Activated CD8-positive, alpha-beta memory T cell treated with anti-CD3 and anti-CD28 coated beads, Interleukin-2, amount 50 U/mL, for 4 hours (primary cell): ENCODE measurements around the gene SERPINA12.
"Not testable (repeated sequence)": the region's sequence is repeated elsewhere in the genome, so short reads cannot be mapped to it uniquely, and the experiment has no call there.

Source experiments
- DNase-seq: peaks from one replicate; pipeline ENCODE4 v3.0.0-alpha.2; 2020

The SERPINA12 gene

DNA sequence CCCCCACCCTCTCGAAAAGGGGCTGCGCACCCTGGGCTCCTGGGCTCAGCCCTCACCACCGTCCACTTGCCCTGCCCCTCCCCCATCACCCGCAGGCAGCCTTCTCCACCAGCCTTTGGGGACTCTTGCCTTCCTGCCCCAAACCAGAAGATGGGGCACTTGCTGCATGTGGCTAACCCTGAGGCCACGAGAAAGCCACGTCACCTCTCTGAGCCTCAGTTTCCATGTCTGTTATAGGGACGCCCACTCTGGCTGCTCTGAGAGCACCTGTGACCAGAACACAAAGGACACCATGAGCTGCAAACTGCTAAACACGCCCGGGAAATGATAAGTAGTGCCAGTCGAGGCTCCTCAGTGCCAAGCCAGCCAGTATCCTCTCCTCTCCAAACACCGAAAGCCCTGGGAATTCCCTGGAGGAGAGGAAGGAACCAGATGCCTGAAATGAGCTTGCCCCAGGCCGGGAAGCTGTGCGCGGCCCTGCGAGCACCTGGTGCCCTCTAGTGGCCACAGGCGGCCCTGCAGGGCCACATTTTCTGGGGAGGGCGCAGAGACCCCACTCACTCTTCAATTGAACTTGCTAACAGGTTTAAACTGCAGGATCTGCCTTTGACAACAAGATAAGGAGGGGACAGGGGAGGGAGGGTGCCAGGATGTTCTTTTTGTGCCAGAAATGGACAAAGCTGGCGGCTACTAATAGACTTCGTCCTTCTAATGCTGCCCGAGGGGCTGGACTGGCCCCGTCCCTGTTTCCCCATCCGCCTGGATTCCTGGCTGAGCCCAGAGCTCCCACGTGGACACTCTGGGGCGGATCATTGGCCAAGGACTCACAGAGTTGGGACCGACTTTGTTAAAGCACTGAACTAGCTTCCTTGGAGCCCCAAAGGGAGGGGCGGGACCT lies 23.1 kb downstream of the SERPINA12 start:
- DNase-seq: peak; percentile 32

DNA sequence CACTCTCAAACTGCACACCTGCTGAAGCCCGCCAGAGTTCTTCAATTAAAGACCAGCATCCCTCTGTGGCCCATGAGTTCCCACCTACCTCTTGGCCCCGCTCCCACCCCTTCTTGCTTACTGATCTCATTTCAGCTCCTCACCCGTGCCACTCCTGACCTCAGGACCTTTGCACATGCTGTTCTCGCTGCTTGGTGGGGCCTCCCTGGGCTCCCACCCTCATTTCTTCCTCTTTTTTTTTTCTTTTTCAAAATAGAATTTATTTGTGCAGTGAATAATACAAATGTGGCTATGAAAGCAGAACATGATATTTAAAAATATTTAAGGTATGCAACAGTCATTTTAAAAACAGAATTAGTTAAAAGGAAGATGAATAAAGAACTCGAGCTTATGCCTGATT lies 24.8 kb downstream of the SERPINA12 start:
- no peak for DNase-seq

DNA sequence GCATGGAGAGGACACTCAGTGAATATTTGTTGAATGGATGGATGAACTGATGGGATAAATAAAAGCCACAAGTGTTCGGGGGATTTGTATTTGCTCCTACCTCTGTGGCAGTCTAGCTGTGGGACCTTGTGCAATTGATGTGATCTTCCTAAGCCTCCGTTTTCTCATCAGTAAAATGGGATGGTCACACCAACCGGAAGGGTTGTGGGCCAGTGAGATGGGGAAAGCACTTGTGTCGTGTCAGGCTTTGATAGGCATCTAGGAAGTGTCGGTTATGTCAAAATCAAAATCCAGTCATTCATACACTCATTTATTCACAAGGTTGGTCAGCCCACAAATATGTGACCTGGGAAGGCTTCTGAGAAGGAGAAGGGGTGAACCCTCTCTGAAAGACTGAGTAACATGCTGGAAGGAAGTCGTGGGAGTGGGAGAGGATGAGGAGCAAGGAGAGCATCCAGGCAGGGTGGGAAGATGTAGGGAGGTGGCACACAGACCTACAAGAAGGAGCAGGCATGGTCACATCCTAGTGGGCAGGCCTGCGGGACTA lies 25.5 kb downstream of the SERPINA12 start:
- DNase-seq: no peak

DNA sequence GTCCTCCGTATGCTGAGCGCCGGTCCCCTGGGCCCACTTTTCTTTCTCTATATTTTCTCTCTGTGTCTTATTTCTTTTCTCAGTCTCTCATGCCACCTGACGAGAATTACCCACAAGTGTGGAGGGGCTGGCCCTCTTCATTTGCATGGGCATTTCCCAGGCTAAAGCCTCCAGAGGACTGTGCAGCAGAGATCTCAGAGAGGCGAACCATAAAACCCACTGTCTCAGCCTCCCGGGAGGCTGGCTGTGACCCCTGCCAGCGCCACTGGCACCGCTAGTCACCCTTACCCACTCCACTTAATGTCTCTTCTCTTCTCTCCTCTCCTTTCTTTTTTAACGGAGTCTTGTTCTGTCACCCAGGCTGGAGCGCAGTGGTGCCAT lies 26.2 kb downstream of the SERPINA12 start:
- DNase-seq: no peak

DNA sequence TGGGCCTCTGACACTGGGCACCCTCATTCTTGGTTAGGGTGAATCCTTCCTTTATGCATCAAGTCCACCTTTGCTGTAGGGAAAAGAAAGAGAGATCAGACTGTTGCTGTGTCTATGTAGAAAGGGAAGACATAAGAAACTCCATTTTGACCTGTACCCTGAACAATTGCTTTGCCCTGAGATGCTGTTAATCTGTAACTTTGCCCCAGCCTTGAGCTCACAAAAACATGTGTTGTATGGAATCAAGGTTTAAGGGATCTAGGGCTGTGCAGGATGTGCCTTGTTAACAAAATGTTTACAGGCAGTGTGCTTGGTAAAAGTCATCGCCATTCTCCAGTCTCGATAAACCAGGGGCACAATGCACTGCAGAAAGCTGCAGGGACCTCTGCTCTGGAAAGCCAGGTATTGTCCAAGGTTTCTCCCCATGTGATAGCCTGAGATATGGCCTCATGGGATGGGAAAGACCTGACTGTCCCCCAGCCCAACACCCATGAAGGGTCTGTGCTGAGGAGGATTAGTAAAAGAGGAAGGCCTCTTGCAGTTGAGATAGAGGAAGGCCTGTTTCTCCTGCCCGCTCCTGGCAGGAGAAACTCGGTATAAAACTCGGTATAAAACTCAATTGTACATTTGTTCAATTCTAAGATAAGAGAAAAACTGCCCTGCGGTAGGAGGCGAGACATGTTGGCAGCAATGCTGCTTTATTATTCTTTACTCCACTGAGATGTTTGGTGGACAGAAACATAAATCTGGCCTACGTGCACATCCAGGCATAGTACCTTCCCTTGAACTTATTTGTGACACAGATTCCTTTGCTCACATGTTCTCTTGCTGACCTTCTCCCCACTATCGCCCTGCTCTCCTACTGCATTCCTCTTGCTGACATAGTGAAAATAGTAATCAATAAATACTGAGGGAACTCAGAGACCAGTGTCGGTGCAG lies 26.9 kb downstream of the SERPINA12 start:
- not testable (repeated sequence) for DNase-seq

DNA sequence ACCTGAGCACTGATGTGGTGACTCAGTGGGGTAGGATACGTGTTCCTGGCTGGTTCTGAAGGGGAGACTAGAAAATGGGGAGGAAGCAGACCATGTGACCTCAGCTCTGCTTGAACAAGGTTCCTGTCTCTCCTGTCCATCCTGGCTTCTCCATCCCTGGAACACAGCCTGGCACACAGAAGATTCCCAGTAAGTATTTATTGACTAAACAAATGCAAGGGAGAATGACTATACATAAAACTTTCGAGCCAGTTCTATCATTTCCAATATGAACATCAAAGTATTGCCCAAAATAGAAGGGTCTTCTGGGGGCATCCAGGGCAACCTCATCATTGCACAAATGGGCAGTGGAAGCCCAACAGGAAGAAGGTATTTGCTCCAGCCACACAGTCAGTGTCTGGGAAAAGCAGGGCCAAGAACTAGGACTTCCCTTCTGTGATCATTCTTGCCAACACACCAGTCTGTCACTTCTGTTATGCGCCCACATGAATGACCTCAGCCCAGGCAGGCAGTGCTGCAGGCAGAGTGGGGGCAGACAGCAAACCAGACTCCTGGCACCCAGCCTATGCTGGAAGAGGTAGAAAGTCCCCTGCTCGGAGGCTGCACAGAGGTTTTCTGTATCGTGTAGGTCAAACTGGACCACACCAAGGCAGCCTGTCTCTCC lies 27.7 kb downstream of the SERPINA12 start:
- DNase-seq: no peak

DNA sequence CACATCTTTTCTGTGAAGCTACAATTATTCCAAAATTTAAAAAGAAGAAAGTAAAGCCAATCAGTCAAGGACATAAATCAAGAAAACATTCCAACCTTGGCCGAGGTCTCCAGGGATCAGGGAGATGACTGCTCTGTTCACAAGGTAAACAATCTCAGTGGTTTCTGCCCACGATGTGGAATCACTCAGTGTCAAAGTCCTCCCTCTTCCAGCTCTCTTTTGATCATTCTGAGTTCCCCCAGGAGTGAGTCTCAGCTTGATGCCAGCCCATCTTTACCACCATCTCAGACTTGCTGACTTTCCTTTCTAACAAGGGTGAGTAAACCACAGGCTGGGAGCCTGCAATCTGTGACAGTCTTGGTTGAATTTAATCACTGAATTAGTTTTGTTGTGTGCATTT lies 28.5 kb downstream of the SERPINA12 start:
- no peak for DNase-seq

DNA sequence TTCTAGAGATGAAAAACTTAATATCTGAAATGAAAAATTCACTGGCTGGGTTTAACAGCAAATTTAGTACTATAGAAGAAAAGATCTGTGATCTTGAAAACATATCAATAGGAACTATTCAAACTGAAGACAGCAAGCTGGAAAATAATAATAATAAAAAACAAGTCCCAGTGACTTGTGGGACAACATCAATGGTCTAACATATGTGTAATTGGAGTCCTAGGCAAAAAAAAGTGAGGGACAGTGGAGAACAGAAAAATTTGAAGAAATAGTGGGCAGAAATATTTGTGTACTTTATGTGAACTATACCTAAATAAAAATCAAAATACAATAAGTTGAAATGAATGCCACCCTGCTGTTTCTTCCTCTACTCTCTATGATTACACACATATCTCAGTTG lies 30.8 kb downstream of the SERPINA12 start:
- no peak for DNase-seq

DNA sequence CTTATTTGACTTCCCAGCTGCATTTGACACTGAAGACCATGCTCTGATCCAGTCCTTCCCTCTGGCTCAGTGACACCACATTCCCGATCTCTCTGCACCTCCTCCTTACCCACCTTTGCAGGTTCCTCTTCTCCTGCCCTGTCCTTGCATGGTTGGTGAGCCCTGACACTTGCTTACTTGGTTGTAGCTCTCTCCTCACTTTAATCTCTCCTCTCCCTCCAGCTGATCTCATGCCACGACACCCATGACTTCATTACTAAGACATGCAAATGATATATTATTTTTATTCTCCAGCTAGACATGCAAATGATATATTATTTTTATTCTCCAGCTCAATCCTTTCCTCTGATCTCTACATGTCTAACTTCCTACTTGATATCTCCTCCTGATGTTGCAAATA lies 33.2 kb downstream of the SERPINA12 start, which contains the start of gene SERPINA9:
Gene SERPINA9, minus strand, starts transcription at position 175 of the 400 bp plus-strand sequence. CDS start 6,357 bp downstream, outside the sequence.
- DNase-seq: no peak

DNA sequence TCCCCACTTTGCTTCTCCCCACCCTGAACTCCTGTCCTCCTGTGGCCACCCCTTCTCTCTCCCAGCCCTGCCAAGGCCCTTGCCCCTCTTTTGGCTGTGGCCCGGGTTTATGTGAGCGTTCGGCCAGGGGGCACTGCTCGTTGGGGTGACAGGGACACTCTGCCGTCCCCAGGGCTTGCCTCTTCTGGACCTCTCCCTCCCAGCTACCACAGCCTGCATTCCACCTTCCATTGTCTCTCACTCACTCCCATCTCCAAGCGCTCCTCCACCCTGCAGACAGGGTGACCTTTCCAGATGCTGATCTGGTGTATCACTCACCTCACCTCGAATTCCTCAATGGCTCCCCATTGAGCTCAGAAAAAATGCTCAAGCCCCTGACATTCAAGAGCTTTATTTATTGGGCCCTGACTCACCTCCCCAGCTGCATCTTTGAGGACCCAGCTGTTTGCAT lies 34.7 kb downstream of the SERPINA12 start:
- DNase-seq: no peak

DNA sequence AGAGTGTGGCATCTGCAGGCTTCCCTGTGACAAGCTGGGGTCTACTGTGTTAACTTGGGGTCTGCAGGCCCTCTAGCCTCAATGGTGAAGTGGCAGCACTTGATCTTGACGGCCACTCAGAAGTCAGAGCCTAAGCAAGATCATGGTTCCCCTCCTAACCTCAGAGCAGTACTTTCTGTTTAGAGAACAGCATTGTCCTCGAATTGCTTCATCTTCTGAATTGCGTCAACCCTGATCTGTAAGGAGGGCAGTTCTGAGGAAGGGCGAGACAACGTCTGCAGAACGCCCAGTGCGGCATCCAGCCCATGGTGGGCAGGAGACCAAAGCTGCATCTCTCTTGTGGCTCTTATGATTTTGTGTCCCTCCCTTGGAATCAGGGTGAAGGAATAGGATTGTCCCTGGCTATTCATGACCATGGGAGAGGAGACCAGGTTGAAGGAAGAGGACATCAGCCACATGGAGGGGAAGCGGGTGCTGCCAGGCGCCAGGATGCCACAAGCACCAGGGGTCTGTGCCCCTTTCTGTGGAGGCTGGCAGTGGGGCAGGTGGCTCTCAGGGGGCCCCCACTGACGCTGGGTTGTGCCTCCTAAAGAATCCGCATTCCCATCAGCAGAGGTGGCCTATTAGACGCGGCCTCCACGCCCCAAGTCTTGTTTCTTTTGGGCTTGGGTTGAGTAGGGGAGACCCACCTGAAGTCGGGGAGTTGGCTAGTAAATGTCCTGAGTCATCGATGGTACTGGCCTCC lies 35.4 kb downstream of the SERPINA12 start:
- no peak for DNase-seq

DNA sequence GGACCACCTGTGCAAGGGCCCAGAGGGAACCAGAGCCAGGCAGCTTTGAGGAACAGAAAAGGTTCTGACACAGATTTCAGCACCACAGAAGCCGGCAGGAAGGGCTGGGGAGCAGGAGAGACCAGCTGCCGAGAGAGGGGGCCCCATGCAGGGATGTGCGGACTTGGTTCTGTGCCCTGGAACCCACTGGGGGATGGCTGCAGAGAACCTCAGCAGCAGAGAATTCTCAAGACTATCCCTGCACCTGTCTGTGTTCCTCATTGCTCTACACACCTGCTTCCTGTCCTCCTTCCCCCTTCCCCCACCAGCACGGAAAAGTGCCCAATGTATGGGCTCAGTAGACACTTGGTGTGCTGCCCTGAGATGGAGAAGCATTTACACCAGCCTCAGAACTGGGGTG lies 36.4 kb downstream of the SERPINA12 start:
- no peak for DNase-seq

DNA sequence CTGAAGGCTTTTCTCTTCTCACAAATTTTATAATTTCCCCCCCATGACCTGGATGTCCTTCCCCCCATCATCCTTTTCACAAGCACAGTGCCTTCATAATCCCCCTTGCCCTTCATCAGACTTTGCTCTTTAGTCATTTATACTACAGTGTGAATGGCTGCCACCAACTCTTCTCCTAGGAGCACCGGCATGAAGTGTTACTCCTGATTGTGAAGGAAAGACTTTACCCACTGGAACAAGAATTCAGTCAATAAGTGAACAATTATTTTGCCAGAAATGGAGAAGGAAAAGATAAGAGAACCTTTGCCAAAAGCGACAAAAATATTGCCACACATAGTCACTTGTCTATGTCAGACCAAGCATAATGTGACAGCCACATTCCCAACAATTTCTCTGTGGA lies 38.2 kb downstream of the SERPINA12 start:
- DNase-seq: no peak

DNA sequence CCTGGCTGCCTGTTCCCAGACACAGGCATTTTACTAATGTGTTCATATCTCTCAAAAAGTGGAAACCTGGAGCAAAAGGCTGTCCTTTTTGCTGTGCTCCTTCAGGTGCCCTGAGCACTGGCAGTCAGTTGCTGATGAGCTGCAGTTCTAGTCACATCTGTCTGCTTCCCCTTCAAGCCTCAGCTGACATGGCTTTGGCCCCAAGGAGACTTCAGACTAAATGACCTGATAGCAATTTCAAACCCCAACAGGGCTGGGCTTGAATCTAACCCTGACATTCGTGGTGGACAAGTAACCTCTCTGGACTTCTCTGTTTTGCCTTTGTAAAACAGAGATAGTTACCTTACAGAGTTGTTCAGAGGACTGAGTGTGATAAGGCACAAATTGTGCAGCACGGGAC lies 39.0 kb downstream of the SERPINA12 start:
- no peak for DNase-seq

DNA sequence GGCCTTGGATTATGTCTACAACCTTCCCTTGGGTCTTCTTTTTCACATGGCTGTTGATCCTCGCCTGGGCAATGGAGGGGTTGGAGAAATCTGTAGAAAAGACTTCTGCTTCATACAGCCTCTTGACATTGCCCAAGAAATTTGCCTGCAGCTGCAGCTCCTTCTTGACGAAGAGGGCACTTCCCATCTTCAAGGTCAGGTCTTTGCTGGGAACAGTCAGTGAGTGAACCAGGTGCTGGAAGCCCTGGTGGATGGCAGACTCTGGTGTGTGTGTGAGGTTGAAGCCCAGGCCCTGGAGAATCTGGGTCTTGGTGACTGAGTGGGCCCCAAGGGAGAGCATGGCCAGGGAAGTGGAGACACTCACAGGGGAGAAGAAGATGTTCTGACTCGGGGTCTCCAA lies 40.0 kb downstream of the SERPINA12 start:
- no peak for DNase-seq

DNA sequence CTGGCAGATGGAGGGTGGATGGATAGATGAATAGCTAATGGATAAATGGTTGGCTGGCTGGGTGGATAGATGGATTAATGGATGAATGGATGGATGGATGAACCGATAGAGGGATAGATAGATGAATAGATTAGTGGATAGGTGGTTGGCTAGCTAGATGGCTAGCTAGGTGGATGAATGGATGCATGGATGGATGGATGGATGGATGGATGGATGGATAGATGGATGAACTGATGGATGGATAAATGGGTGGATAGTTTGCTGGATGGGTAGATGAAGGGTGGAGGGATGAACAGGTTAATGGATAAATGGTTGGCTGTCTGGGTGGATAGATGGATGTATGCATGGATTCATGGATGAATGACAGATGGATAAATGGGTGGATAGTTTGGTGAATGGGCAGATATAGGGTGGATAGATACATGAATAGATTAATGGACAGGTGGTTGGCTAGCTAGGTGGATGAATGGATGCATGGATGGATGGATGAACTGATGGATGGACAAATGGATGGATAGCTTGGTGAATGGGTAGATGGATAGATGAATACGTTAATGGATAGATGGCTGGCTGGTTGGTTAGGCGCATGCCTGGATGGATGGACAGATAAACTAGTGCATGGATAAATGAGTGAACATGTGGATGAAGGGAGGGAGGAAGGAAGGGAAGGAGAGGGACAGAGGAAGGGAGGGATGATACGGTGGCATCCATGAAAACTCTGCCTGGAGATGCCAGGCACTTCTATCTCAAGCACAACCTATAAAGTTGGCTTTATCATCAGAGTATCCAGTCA lies 41.3 kb downstream of the SERPINA12 start:
- no peak for DNase-seq

DNA sequence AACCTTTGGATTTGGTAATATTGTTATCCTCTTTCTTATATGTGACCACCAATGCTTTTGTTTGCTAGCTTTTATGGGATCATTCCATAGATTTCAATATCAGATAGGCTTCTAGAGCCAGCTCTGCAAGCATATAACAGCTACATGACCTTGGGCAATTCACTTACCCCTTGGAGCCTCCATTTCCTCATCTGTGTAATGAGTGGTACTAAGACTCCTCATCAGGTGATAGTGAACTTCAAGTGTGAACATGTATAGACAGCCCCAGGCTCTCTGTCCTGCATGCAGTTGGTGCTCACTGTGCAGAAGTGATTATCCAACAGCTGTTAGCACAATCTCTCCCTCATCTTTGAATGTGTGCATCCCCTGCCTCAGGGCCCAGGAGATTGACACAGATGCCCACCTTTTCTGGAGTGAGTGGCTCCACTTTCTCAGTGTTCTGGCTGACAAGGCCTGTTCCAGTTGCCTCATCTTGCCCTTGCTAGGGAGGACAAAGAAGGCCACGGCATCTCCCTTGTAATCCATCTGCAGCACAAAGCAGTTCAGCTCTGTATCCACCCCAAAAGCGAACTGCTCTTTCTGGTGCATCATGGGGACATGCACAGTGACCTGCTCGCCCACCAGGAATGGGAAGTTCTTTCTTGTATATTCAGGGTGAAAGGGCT lies 42.4 kb downstream of the SERPINA12 start:
- no peak for DNase-seq

DNA sequence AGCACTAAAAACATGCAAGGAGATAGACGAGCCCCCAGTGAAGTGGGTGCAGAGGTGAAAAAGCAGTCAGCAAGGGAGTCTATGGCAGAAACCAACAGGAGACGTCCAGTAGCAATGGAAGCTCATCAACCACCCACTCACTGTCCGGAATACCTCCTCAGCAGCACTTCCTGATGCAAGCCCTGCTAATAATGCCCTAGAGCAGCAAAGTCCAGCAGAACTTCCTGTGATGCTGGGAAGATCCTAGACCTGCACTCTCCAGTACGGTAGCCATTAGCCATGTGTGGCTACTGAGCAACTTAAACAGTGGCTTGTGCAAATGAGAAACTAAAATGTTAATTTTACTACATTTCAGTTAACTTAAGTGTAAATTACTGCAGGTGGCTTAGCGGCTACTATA lies 44.2 kb downstream of the SERPINA12 start:
- DNase-seq: no peak

DNA sequence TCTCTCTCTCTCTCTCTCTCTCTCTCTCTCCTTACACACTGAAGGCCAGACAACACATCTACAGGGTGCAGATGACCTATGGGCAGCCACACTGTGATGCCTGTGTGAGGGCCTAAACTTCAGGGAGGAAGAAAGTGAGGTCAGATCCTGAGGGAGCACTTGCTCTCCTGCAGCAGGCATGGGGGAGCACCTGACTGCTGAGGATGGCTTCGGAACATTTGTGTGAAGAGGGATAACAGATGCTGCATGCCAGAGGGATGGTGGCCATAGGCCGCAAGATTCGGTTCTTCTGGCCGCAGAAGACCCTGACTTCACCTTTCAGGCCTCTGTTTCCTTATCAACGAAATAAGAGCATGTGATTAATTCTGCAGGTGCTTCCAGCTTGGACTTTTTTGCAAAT lies 45.0 kb downstream of the SERPINA12 start:
- DNase-seq: no peak

DNA sequence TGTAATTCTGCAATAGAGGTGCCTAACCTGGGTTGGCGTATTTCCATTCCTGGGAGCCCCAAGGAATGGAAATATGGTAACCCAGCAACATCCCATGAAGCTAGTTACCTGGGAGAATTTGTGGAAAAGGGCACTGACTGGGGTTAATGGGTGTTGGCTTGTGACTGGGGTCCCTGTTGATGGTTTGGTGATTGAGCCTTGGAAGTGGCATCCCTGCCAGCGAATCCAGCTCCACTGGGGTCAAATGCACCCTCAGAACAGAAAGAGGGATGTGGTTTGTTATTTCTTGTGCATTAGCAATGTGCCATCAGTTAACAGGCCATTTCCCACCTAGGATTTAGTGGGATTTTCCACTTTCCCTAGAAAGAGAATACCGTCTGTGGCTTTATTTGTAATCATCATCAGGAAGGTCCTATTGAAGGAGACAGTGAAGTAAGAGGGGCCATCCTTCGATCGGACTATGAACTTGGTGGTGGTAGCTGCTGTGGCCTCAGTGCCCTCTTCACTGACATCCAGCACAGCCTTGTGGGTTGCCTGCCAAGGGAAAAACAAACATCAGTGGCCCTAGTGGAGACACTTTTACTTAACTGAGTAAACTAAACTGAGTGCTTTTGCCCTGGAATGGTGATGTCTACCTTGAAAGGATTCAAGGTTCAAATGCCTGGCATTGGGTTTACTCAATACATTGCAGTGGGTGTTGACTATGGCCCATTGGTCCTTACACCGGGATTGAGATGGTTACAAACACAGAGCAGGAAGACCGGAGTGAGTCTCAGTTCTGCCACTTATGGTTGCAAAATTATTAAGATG lies 46.3 kb downstream of the SERPINA12 start:
- no peak for DNase-seq
